OCI-LY3 (cell line): Measurements from ENCODE around the gene SLC35D2.

Experiments
- EZH2phosphoT487 ChIP-seq: fragments of 200-600 bp; shearing (Covaris generic); IDR thresholded peaks from 2 replicates; pipeline ENCODE4 v1.6.1; 2018; ENCODE audit warnings: antibody characterized with exemption, mixed run types, low read depth
- TF ChIP-seq, protein P1 (sequence below): fragments of 200-600, 300-600 bp; sonication (generic); IDR thresholded peaks from 2 replicates; pipeline ENCODE4 v1.5.1; 2014; ENCODE audit warnings: antibody characterized with exemption, low read length, low read depth

DNA sequence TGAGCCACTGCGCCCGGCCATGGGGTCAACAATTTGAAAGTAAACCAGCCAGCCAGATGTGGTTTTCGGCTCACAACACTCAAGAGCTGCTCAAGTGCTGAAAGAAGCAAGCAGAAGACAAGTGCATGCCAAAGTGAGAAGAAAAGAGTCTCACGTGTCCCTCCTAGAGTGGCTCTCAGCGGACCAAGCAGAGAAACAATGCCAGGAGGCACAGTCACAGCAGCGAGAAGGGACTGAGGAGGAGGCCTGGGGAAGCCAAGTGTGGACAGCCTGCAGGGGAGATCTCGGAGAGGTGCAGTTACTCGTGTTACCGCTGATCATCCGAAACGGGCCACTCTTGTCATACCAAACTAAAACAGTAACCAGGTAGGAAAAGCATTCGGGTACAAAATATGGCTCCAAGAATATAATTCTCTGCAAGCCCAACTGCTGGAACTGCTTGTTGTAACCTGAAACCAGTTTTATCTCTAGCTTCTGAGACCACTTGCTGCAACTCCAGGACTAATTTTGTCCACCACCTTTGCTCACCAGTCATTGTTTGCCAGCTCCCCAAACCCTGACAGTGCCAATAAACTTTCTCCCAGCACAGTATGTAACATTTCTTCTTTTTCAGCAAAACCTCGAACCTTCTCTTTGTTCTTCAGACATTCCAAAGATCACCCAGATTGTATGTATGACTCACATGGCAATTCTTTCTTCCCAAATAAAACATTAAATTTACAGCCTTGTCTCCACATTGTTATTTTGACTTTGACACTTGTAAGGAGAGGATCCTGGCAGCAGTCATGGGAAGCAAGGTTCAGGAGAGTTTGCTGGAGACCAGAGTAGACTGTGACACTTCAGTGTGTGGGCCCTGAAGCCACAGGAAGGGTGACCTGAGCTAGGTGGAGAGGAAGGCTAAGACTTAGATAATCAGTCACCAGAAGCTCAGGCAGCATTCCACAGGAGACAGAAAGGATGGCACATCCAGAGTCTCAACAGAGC, 6.3 kb downstream of the SLC35D2 start:
- TF ChIP-seq, protein P1, sequence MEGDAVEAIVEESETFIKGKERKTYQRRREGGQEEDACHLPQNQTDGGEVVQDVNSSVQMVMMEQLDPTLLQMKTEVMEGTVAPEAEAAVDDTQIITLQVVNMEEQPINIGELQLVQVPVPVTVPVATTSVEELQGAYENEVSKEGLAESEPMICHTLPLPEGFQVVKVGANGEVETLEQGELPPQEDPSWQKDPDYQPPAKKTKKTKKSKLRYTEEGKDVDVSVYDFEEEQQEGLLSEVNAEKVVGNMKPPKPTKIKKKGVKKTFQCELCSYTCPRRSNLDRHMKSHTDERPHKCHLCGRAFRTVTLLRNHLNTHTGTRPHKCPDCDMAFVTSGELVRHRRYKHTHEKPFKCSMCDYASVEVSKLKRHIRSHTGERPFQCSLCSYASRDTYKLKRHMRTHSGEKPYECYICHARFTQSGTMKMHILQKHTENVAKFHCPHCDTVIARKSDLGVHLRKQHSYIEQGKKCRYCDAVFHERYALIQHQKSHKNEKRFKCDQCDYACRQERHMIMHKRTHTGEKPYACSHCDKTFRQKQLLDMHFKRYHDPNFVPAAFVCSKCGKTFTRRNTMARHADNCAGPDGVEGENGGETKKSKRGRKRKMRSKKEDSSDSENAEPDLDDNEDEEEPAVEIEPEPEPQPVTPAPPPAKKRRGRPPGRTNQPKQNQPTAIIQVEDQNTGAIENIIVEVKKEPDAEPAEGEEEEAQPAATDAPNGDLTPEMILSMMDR, result no peak
- no peak for TF ChIP-seq EZH2phosphoT487
